ENCODE results near the gene BAIAP3.
"Not testable (repeated sequence)": the region's sequence is repeated elsewhere in the genome, so short reads cannot be mapped to it uniquely, and the experiment has no call there.

The BAIAP3 gene

GRCh38 chr16:1333149-1333812 is at the start of gene BAIAP3:
TSS of gene BAIAP3 (plus strand) at chr16:1333645. CDS start at chr16:1338550, 4,905 bp downstream.
- Mint-ChIP-seq H3K36me3 (ENCODE audit: low read depth) (no peaks in the 10 kb centered on the region), H3K27me3 (peaks cover 70% of the 10 kb centered on the region), H3K27ac (no peak within 1 kb of the TSS), H3K4me1 (ENCODE audit: low read depth) (peaks cover 22% of the 10 kb centered on the region), H3K4me3 (peak within 1 kb of the TSS; percentile 52), H3K9me3 (no peaks in the 10 kb centered on the region)
- intact Hi-C loops (cut with micrococcal nuclease), result no loop called here

- peaks cover 17% of the 10 kb centered on the region for H3K4me1 Mint-ChIP-seq (ENCODE audit: low read depth)
- H3K27me3 Mint-ChIP-seq, result peaks cover 47% of the 10 kb centered on the region
Measured at GRCh38 chr16:1283996-1284616, 49.3 kb upstream of the BAIAP3 start.

GRCh38 chr16:1285669-1286512 is 47.6 kb upstream of the BAIAP3 start:
- Mint-ChIP-seq H3K36me3 (ENCODE audit: low read depth) (no peaks in the 10 kb centered on the region), H3K27ac (no peak overlapping the region), H3K9me3 (no peaks in the 10 kb centered on the region), H3K4me1 (ENCODE audit: low read depth) (peaks cover 32% of the 10 kb centered on the region), H3K27me3 (peaks cover 58% of the 10 kb centered on the region), H3K4me3 (no peak overlapping the region)
- intact Hi-C loops (cut with micrococcal nuclease), result no loop called here

More at GRCh38 chr16:1283996-1284616, 49.3 kb upstream of the BAIAP3 start:
- intact Hi-C loops (cut with micrococcal nuclease), result no loop called here
- Mint-ChIP-seq H3K9me3 (no peaks in the 10 kb centered on the region), H3K27ac (no peak overlapping the region), H3K4me3 (no peak overlapping the region), H3K36me3 (ENCODE audit: low read depth) (no peaks in the 10 kb centered on the region)

GRCh38 chr16:1286513-1287094 is 46.8 kb upstream of the BAIAP3 start:
- peaks cover 32% of the 10 kb centered on the region for H3K4me1 Mint-ChIP-seq (ENCODE audit: low read depth)
- no peaks in the 10 kb centered on the region for H3K36me3 Mint-ChIP-seq (ENCODE audit: low read depth)
- H3K27me3 Mint-ChIP-seq, result peaks cover 65% of the 10 kb centered on the region
- H3K4me3 Mint-ChIP-seq, result no peak overlapping the region
- no peaks in the 10 kb centered on the region for H3K9me3 Mint-ChIP-seq
- intact Hi-C loops (cut with micrococcal nuclease), result no loop called here
- no peak overlapping the region for H3K27ac Mint-ChIP-seq

GRCh38 chr16:1287982-1288670 is 45.3 kb upstream of the BAIAP3 start:
- peaks cover 22% of the 10 kb centered on the region for H3K4me1 Mint-ChIP-seq (ENCODE audit: low read depth)
- H3K27me3 Mint-ChIP-seq, result peaks cover 75% of the 10 kb centered on the region
- no peak overlapping the region for H3K27ac Mint-ChIP-seq
- no peaks in the 10 kb centered on the region for H3K9me3 Mint-ChIP-seq
- intact Hi-C loops (cut with micrococcal nuclease), result no loop called here
- no peak overlapping the region for H3K4me3 Mint-ChIP-seq
- no peaks in the 10 kb centered on the region for H3K36me3 Mint-ChIP-seq (ENCODE audit: low read depth)

GRCh38 chr16:1288813-1289476 is 44.5 kb upstream of the BAIAP3 start:
- Mint-ChIP-seq H3K9me3 (no peaks in the 10 kb centered on the region), H3K4me3 (no peak overlapping the region), H3K36me3 (ENCODE audit: low read depth) (no peaks in the 10 kb centered on the region), H3K27me3 (peaks cover 75% of the 10 kb centered on the region), H3K27ac (no peak overlapping the region), H3K4me1 (ENCODE audit: low read depth) (peaks cover 15% of the 10 kb centered on the region)
- intact Hi-C loops (cut with micrococcal nuclease), result no loop called here

GRCh38 chr16:1289477-1289866 is 44.0 kb upstream of the BAIAP3 start:
- peaks cover 15% of the 10 kb centered on the region for H3K4me1 Mint-ChIP-seq (ENCODE audit: low read depth)
- H3K27ac Mint-ChIP-seq, result no peak overlapping the region
- H3K9me3 Mint-ChIP-seq, result no peaks in the 10 kb centered on the region
- H3K27me3 Mint-ChIP-seq, result peaks cover 80% of the 10 kb centered on the region
- no peak overlapping the region for H3K4me3 Mint-ChIP-seq
- intact Hi-C loops (cut with micrococcal nuclease), result no loop called here
- no peaks in the 10 kb centered on the region for H3K36me3 Mint-ChIP-seq (ENCODE audit: low read depth)

GRCh38 chr16:1290063-1290501 is 43.4 kb upstream of the BAIAP3 start:
- H3K9me3 Mint-ChIP-seq, result no peaks in the 10 kb centered on the region
- intact Hi-C loops (cut with micrococcal nuclease), result no loop called here
- peaks cover 15% of the 10 kb centered on the region for H3K4me1 Mint-ChIP-seq (ENCODE audit: low read depth)
- peaks cover 80% of the 10 kb centered on the region for H3K27me3 Mint-ChIP-seq
- no peaks in the 10 kb centered on the region for H3K36me3 Mint-ChIP-seq (ENCODE audit: low read depth)
- no peak overlapping the region for H3K27ac Mint-ChIP-seq
- no peak overlapping the region for H3K4me3 Mint-ChIP-seq

GRCh38 chr16:1290860-1291575 is 42.4 kb upstream of the BAIAP3 start:
- Mint-ChIP-seq H3K27ac (no peak overlapping the region), H3K36me3 (ENCODE audit: low read depth) (no peaks in the 10 kb centered on the region), H3K27me3 (peaks cover 79% of the 10 kb centered on the region), H3K4me3 (no peak overlapping the region), H3K4me1 (ENCODE audit: low read depth) (peaks cover 15% of the 10 kb centered on the region), H3K9me3 (no peaks in the 10 kb centered on the region)
- intact Hi-C loops (cut with micrococcal nuclease), result no loop called here

GRCh38 chr16:1291576-1291974 is 41.9 kb upstream of the BAIAP3 start:
- intact Hi-C loops (cut with micrococcal nuclease), result no loop called here
- peaks cover 73% of the 10 kb centered on the region for H3K27me3 Mint-ChIP-seq
- peaks cover 15% of the 10 kb centered on the region for H3K4me1 Mint-ChIP-seq (ENCODE audit: low read depth)
- H3K9me3 Mint-ChIP-seq, result no peaks in the 10 kb centered on the region
- no peak overlapping the region for H3K4me3 Mint-ChIP-seq
- H3K36me3 Mint-ChIP-seq (ENCODE audit: low read depth), result no peaks in the 10 kb centered on the region
- no peak overlapping the region for H3K27ac Mint-ChIP-seq

- H3K27ac Mint-ChIP-seq; H3K4me3 Mint-ChIP-seq; intact Hi-C loops (cut with micrococcal nuclease); H3K9me3 Mint-ChIP-seq; H3K36me3 Mint-ChIP-seq (ENCODE audit: low read depth): not testable (repeated sequence)
- H3K4me1 Mint-ChIP-seq (ENCODE audit: low read depth), result peaks cover 22% of the 10 kb centered on the region
- peaks cover 73% of the 10 kb centered on the region for H3K27me3 Mint-ChIP-seq
Measured at GRCh38 chr16:1292208-1292607, 41.2 kb upstream of the BAIAP3 start.

- H3K27me3 Mint-ChIP-seq, result peaks cover 69% of the 10 kb centered on the region
- intact Hi-C loops (cut with micrococcal nuclease); H3K4me3 Mint-ChIP-seq: not testable (repeated sequence)
Measured at GRCh38 chr16:1292808-1293207, 40.6 kb upstream of the BAIAP3 start.

More at GRCh38 chr16:1292808-1293207, 40.6 kb upstream of the BAIAP3 start:
- H3K4me1 Mint-ChIP-seq (ENCODE audit: low read depth), result peaks cover 22% of the 10 kb centered on the region
- H3K36me3 Mint-ChIP-seq (ENCODE audit: low read depth); H3K27ac Mint-ChIP-seq; H3K9me3 Mint-ChIP-seq: not testable (repeated sequence)
